ENCODE measurements around the gene ACTN1.

Gene ACTN1

DNA sequence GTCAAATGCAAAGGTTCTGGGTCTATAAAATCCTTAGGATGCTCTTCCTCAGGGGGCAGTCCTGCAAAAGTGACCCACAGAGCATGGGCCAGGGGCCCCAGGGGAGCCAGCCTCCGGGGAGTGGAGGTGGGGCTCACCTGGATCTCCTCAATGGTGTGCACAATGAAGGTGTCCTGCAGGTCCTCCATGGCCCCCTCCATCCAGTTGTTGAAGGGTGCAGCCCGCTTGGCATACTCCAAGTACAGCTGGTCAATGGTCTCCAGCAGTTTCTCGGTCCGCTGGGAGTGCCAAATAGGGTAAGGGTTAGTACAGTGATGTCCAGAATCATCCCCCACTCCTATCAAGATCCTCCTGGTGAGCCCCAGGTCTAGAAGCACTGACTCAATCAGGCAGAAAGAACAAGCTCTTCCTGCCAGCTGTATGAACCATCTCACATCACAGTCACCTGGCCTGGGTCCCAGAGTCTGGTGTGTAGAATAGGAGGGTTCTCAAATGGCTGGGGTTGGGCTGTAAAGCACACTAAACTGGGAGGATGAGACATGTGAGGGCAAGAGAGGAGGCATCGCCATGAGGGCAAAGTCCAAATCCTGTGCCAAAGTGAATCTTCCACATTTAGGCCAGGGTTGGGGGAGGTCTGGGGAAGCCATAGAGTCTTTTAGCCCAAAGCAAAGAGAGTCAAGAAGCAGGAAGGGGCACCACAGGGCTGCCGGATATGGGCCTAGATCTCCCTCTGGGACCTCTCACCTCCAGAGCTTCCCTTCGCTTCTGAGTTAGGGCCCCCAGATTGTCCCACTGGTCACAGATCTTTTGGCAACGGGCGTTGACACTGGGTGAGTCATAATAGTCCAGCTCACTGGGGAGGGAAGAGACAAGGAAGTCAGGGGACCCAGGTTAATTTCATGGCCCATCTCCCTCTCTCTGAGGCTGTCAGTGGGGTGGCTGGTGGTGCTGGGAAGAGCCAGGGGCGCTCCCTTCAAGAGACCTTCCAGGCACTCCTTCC, 94.8 kb downstream of the ACTN1 start:
- no peak for DNase-seq

DNA sequence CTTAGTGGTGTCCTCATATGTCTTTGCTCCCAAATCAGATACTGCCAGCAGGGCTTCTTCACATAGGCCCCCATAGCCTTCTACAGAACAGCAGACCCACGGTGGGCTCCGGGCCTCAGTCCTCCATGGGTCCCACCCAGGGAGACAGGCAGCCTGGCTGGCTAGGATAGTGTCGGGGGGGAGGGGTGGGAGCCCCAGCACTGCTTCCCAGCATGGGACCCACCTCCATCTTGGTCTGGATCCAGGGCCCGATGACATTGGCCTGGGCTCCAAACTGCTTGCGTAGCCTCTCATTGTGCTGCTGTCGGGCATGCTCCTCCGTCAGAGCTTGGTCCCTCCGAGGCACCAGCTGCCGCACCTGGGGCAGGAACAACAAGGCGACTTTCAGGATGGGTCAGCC, 96.9 kb downstream of the ACTN1 start:
- no peak for DNase-seq

DNA sequence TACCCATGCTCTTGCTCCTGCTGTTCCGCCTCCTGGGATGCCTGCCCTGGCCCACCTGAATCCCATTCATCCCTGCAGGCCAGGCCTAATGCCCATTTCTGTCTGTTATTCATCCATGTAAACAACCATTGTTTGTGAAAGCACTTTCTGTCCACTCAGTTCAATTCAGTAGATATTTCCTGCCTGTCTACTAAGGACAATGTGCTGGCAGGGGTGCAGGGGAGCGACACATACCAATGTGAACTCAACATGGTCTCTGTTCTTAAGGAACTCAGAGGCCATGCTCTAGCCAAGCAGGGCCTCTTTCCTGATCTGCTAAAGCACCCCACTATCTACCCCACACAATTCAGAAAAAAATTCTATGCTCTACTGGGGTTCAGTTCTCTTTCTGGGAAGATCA, 97.7 kb downstream of the ACTN1 start:
- DNase-seq: no peak

DNA sequence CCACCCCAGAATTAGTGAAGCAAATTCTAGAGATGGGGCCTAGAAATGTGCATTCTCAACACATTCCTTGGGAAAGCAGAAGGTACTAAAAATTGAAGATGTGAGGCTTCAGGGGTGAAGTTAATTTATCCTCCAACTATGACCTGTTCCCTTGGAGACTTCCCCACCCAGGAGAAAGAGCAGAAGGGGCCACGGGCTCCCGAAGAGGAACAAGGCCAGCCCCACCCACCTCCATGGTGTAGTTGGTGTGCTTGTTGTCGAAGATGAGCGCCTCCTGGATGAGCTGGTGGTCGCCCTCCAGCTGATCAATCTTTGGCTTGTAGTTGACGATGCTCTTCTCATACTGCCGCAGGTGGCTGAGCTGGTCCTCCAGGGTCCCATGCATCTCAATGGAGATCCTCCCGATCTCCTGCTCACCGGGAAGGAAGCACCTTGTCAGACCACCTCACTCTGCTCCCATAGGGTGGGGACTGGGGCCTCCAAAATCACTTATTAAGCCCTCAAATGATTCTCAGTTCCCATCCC, 98.5 kb downstream of the ACTN1 start:
- no peak for DNase-seq

DNA sequence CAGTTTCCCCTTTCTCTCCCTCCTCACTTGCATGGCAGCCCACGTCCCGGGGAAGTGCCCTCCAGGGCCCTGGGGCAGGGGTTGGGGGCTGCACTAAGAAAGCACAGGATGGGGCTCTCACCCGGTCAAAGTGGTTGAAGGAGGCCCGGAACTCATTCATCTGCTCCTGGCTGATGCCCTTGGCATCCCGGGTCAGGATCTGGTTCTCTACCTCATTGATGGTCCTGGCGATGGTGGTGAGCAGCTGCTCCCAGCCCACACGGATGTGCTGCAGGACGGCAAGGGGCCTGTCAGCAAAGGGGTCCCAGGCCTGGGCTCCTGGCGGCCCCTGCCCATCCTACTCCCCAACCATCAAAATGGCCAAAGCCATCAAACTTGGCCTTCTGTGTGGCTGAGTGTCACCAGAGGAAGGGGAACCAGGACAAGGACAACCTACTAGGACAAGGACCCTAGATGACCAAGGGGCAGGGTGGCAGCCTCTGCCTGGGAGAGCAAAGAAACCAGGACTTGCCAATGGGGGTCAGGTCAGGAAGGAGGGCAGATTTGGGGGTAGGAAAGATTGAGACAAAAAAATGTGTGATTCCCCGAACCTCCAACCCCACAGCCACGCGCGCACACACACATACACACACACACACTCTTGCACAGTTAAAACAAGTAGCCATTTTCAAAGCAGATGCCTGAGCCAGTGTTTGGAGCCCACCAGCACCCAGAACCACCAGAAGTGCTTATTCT, 99.1 kb downstream of the ACTN1 start:
- no peak for DNase-seq

DNA sequence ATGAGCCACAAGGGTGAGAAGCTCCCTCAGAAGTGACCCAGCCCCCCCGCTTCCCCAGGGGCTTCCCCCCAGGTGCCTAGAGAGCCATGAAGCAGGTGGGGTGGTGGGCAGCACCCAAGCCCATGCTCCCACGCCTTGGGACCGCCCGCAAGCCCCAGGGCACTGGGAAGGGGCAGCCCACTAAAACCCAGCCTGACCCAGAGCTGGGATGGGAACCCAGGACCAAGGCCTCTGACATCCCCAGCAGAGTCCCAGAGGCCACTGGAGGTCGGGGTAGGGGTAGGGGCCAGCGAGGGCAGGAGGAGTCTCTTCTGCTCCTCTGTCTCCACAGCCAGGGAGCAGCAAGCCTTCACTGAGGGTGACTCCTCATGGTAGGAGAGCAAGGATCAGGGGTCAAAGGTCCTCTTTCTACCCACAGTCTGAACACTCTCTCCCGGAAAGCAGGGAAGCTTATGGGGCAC, 99.8 kb downstream of the ACTN1 start:
- DNase-seq: no peak

DNA sequence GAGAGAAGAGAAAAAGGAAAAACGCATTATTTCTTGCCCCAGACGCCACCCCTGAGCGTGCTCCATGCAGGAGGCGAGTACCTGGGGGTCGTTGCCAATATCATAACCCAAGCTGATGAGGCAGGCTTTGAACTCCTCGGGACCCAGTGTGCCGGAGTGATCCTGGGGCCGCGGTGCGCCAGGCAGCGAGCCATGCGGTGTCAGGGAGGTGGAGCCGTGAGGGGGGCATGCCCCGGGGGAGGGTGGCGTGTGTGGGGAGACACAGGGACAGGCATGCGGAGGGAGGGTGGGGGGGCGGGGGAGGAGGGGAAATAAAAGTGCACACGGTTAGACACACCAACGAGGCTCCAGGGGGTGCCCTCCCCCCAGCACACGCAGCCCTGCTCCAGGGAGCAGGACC, 100.2 kb downstream of the ACTN1 start:
- no peak for DNase-seq

DNA sequence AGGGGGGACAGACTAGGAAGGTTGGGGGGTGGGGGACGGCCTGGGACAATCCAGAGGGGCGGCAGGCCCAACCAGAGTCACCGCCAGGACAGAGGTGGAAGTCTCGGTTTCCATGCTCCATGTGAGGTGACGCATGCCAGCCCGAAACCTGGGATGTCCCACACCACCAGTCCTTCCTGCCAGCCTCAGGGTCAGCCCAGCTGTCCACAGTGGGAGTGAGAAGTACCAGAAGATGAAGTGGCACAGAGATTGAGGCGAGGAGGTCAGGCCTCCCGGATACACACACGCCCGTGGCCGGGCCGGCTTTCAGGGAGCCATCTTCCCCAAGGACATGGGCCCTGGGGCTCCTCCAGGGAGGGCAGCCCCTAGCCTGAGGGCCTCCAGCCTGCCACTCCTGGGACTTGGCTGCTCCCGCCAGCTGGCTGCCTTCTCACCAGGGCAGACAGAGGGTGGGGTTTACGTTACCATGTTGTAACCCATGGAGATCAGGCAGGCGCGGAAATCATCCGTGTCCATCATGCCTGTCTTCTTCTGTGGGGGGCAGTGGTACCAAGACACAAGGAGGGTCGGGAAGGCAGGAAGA, 101.0 kb downstream of the ACTN1 start:
- DNase-seq: no peak

DNA sequence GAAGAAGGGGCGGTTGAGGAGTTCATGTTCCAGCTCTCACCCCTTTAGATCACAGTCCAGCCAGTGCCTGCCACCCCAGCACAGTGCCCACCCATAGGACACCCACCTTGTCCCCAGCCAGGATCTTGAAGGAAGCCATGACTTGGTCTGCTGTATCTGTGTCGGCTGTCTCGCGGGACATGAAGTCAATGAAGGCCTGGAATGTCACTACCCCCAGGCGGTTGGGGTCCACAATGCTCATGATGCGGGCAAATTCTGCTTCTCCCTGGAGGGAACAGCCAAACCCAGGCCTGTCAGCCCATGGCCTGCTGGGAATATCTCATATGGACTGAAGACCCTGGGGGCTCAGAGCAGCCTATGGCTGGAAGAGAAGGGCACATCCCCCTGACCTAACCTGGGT, 102.1 kb downstream of the ACTN1 start:
- DNase-seq: no peak

DNA sequence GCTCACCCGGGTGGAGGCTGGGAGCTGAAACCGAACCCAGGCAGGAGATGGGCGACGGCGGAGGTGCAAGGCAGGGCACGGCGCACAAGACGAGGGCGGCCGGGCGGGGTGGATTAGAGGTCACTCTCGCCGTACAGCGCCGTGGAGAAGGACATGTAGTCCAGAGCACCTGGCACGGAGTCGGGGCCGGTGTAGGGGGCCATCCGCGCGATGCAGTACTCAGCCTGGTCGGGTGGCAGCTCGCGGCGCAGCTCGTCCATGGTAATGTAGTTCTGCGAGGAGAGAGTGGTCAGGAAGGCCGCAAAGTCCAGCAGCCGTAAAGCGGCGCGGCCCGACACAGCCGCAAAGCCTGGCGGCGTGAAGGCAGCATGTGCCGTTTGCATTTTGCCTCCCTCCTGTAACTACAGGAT, 104.4 kb downstream of the ACTN1 start:
- no peak for DNase-seq

DNA sequence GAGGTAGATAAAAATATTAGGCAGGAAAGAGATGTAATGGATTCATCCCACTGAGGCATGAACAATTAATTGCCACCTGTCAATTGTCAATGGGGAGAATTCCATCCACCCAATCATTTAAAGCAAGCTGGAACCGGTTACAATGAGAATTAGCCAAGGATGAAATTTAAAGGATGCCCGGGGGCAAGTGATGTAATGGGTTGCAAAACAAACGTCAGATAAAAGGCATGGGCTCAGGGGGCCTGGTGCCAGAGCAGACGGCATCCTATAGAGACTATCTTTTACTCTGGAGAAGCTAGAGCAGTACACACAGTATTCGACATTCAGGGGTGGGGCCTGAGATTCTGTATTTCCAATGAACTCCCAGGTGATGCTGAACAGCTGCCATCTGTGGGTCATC, 105.7 kb downstream of the ACTN1 start:
- DNase-seq: no peak

DNA sequence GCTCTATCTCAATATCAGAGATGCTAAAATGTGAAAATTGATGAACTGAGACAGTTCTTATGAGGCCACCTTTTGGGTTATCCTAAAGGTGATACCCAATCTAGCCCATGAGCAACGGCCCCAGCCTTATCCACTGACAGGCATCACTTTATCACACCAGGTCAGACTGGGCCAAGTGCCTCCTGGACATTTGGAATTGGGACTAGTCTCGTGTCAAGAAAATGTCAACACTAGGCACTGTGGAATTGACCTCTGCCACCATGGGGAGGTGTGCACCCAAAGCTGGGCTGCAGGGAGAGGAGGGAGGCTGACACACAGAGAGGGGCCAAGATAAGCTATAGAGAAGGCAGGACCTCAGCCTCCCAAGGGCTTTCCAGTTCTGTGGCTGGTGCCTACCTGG, 107.7 kb downstream of the ACTN1 start:
- DNase-seq: no peak

DNA sequence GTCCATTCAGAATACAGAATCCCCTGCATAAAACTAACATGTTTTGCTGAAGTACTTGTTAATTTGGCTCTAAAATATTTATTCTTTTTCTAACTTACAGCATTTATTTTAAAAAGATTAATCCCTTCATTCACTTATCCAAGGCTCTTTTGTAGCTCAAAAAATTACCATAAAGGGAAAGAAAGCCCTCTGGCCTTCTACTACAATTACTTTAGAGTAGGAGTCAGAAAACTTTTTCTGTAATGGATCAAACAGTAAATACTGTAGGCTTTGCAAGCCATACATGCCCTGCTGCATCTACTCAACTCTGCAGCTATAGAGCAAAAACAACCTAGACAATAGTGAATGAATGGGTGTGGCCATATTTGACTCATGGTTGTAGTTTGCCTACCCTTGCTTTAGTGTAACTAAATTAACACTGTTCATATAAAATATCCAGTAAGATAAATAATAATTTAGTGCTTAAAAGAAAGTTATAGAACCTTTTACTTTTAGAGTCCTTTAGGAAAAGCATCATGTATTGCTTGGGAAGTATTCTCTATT, 112.0 kb downstream of the ACTN1 start:
- no peak for DNase-seq

DNA sequence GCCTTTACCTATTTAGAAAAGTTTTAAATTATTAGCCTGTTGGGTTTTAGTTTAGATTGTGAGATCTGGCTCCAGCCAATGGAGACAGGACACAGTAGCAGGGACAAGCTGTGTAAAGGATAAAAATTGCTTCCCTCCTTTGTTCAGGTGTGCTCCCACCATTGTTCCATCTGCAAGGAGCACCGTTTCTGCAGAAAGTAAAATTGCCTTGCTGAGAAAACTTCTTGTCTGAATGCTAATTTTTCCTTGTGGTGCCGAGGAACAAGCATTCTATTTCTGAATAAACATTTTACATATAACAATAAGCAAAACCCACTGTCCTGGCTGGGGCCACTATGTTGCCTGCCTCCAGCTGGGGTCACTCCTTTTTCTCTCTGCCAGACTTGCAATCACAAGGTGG, 113.6 kb downstream of the ACTN1 start:
- DNase-seq: no peak

DNA sequence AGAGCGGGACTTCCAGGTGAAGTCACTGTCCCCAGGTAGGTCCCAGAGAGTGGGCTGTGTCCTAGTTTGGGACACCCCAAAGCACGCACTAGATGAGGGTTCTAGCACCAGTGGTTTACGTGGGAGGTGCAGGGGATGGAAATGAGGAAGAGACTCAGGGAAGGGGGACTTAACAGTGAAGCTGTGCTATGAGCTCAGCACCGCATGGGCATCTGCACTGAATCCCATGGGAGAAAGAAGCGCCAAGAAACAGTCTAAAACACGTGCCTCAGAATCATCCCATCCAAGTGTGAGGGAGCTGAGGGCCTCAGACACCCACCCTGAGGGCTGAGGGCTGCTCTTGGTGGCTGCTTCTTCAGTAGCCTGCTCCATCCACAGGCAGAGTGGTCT, 114.7 kb downstream of the ACTN1 start:
- no peak for DNase-seq

DNA sequence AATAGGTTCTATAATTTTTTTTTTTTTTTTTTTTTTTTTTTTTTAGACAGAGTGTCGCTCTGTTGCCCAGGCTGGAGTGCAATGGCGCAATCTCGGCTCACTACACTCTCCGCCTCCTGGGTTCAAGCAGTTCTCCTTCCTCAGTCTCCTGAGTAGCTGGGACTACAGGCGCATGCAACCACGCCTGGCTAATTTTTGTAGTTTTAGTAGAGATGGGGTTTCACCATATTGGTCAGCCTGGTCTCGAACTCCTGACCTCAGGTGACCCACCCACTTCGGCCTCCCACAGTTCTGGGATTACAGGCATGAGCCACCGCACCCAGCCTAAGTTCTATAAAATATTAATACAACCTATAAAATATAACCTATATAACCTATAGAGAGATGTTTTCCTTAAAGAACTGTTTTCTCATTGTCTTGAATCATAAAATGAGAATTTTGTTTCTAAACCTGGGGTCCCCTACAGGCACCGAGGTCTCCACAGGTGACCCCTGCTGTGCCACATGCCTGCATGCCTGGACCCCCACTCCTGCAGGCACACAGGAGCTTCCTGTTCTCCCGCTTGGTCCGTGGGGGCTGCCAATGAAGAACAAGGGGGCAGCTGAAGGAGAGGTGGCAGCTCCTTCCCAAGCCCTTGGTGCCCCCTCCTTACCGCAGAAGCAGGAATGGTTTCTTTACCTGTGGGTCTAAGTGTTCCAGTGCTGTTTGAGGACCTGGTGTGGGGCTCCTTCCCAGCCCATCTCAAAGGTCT, 115.3 kb downstream of the ACTN1 start:
- DNase-seq: no peak

DNA sequence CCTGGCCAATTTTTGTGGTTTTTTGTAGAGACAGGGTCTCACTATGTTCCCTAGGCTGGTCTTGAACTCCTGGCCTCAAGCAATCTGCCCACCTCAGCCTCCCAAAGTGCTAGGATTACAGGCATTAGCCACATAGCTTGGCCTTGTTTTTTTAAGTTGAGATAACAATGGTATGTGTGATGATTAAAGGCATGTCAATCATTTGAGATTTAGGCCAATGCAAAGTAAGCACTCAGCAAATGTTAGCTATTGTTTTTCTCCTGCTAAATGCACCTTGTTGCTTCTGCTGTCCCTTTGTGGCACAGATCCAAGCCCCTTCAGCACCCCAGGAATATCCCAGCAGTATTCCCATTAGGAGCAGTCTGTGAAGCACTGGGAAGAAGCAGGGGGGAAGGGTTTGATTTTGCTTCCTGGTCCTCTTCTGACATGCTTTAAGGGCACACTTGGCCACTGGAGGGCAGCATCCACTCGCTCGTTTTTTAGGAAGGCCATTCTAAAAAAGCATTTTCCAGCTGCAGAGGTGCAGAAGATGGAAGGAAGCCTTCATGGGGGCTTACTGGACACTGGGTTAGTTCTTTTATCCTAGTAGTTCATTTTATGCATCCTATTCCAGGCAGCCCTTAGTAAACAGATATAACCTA, 116.0 kb downstream of the ACTN1 start:
- no peak for DNase-seq

DNA sequence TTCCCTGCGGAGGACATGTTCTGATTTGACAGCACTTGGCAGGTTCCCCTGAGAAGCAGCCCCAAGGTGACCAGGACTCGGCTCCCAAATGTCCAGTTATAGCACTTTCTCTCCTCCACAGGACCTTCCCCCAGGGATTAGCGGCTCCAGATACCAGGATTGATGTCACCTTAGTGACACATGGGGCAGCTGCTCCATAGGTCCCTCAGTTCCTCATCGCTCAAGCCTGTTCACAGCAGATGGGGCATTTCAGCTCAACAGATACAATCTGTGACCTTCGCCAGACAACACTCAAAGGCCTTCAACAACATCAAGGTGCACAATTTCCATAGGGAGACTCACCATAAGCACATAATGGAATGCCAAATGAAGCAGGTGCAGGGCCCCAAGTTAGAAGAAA, 118.3 kb downstream of the ACTN1 start:
- DNase-seq: no peak

DNA sequence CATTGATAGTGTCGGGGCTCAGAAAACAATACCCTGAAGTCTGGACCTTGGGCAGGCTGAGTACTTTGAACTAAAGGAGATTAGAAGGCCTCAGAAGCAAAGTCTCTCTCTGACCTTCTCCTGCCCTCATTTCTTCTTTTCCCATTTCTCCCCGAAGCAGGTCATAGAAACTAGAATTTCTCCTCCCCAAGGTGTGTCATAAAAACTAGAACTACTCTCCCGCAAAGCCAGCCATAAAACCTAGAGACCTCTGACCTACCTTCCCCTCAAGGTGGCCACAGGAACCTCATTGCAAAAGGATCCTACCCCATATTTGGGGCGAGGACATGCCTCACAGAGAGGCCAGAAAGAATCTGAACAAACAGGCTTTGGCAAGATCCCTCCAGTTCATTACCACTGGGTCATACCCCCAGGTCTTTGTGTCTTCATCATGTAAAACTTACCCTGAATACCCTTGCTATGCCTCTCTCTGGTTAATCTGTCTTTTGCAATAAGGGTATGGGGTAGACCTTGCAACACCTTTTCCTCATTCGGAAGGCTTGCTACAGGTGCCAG, 121.5 kb downstream of the ACTN1 start:
- DNase-seq: no peak

DNA sequence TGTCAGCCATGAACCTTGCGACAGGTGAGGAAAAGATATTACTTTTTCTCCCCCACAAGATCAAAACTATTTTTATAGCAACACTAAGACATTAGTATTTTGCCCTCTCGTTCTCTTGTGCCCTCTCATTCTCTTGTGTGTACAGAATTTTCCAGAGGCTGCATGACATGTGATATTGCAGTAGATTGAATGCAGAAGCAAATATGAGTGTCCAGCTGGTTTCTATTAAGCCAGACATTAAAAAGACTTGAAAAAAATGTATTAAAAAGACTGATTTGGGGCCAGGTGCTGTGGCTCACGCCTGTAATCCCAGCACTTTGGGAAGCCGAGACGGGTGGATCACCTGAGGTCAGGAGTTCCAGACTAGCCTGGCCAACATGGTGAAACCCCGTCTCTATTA, 122.5 kb downstream of the ACTN1 start:
- DNase-seq: no peak

DNA sequence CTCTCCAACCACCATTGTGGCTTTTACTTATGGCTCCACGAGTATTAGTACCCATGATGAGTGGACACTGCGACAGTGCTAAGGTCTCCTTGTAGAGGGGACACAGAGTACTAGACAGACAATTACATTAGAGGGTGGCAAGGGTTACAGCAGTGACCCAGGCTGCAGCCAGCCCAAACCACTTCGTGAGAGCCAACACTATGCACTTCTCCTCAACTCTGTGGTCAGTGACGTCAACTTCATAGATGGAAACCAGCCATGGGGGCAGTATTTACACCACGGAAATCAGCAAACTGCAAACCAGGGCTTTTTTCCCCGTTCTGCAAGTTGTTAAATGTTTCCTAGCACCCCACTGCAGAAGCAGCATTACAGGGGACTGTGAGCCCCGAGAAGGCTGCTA, 124.7 kb downstream of the ACTN1 start:
- no peak for DNase-seq

DNA sequence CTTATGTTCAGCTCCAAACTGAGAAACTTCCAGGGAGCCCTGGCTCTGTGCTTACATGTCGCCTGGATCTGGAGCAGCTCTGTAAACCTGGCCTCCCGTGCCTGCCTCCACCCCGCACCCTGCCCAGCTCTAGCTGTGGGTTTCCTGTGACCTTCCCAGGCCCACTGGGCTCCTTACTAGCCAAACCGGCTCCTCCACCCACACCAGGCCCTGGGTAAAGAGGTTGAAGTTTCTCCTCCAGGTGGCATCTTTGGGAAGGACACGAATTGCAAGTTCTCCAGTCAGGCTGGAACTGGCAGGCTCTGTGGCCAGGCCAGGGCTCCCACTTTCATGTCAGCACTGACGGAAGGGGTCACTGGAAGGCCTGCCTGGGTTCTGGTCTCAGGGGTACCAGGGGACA, 125.4 kb downstream of the ACTN1 start:
- DNase-seq: no peak
